HL-60 (cell line): ENCODE data around the gene SRBD1.

ENCODE experiments used
- DNase-seq, 2 experiments: peaks; one replicate each; pipeline ENCODE4 v3.0.0-alpha.2; 2010 to 2020; ENCODE audit warnings: low read depth in 1 of 2, low spot score in 1 of 2
- H3K27ac ChIP-seq: fragments of 250-450 bp; sonication (Bioruptor Pico); replicated peaks from 2 replicates; pipeline ENCODE4 v1.5.1; 2020; ENCODE audit warnings: mild to moderate bottlenecking, moderate library complexity
- H3K27me3 ChIP-seq: fragments of 250-450 bp; sonication (Bioruptor Pico); 2 replicates; pipeline ENCODE4 v1.5.1; 2021; ENCODE audit warnings: mild to moderate bottlenecking, moderate library complexity; ENCODE audit not compliant: insufficient read depth, poor library complexity, severe bottlenecking
- H3K4me3 ChIP-seq: replicated peaks from 2 replicates; pipeline ENCODE4 v1.5.1; 2011; ENCODE audit warnings: mild to moderate bottlenecking, control low read depth, low read length; ENCODE audit not compliant: insufficient read depth
- CTCF ChIP-seq: IDR thresholded peaks from one replicate; pipeline ENCODE4 v1.5.1; 2011; ENCODE audit warnings: low read length, control low read depth, inconsistent platforms; ENCODE audit not compliant: insufficient read depth
- GABPA ChIP-seq: IDR thresholded peaks from 2 replicates; pipeline ENCODE4 v1.6.1; 2012; ENCODE audit warnings: low read depth
- POLR2AphosphoS5 ChIP-seq: IDR thresholded peaks from 2 replicates; pipeline ENCODE4 v1.6.1; 2012; ENCODE audit warnings: low read depth
- REST ChIP-seq: IDR thresholded peaks from 2 replicates; pipeline ENCODE4 v1.6.1; 2012; ENCODE audit warnings: low read depth; ENCODE audit not compliant: insufficient replicate concordance
- SPI1 ChIP-seq: IDR thresholded peaks from 2 replicates; pipeline ENCODE4 v1.6.1; 2012; ENCODE audit warnings: low read depth, mild to moderate bottlenecking, borderline replicate concordance

Gene SRBD1

DNA sequence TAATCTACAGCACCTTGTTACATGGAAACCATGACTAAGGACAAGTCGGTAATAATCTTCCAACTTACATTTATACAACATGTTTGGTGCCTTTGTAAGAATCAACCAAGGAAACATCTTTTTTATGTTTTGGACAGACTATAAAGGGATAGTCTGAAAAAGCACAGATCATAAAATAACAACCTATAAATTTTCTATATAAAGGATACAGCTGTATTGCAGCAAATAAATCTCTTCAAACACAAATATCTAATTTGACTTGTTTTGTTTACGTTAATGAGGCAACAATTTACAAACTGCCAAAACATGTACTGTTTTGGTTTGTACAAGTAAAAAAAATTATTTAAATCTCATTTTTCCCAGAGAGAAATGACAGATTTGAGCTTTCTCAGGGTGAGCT lies 92.5 kb downstream of the SRBD1 start:
- Histone ChIP-seq H3K27me3 (no peaks in the 10 kb centered on the region), H3K27ac (no peak overlapping the region), H3K4me3 (no peak overlapping the region)
- DNase-seq = no peak
- TF ChIP-seq POLR2AphosphoS5 (no peak), SPI1 (no peak)

GRCh38 chr2:45510701-45511420 lies 100.2 kb downstream of the SRBD1 start:
- Histone ChIP-seq H3K27ac (no peak overlapping the region), H3K4me3 (no peak overlapping the region), H3K27me3 (no peaks in the 10 kb centered on the region)
- TF ChIP-seq CTCF = no peak
- DNase-seq = no peak

GRCh38 chr2:45506756-45507155 lies 104.3 kb downstream of the SRBD1 start:
- Histone ChIP-seq H3K27ac (no peak overlapping the region), H3K4me3 (no peak overlapping the region), H3K27me3 (no peaks in the 10 kb centered on the region)
- no peak for DNase-seq
- TF ChIP-seq POLR2AphosphoS5 (no peak), SPI1 (no peak), CTCF (no peak), GABPA (no peak), REST (no peak)

DNA sequence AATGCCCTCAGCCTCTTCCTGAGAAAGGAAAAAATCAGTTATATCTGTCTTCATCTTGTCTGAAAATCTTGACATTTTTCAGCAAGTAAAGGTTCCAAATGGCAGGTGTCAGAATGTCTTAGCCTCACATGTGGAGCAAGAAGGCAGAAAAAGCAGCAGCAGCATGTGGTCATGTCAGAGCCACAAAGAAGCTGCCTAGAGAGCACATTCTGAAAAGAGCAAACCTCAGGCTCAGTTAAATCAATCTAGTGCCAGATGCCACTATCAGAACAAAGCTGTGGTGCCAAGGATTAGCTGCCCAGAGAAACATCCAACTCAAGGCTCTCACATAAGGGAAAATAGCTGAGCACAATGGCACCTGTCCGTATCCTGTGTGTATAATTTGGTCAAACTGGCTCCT lies 105.9 kb downstream of the SRBD1 start:
- no peak for TF ChIP-seq CTCF
- no peak for TF ChIP-seq POLR2AphosphoS5
- TF ChIP-seq GABPA = no peak
- TF ChIP-seq SPI1 = no peak
- no peak for TF ChIP-seq REST
- DNase-seq = no peak
- no peak overlapping the region for H3K4me3 ChIP-seq
- H3K27me3 ChIP-seq = no peaks in the 10 kb centered on the region
- H3K27ac ChIP-seq = no peak overlapping the region
